HTERT RPE-1 (cell line): ENCODE results near the gene AMMECR1.

Experiments used
- in situ Hi-C: fragments of 300-500 bp; cut with MboI; formaldehyde crosslinking; loops from 4 replicates; pipeline ENCODE4 v1.14.3; 2020; ENCODE audit warnings: low sequenced_read_pairs

The AMMECR1 gene

GRCh38 chrX:110311437-110312230 is 6.3 kb downstream of the AMMECR1 start:
- in situ Hi-C loops, result no loop called here

- in situ Hi-C loops, result no loop called here
Observed at GRCh38 chrX:110310896-110311295, 7.0 kb downstream of the AMMECR1 start.

DNA sequence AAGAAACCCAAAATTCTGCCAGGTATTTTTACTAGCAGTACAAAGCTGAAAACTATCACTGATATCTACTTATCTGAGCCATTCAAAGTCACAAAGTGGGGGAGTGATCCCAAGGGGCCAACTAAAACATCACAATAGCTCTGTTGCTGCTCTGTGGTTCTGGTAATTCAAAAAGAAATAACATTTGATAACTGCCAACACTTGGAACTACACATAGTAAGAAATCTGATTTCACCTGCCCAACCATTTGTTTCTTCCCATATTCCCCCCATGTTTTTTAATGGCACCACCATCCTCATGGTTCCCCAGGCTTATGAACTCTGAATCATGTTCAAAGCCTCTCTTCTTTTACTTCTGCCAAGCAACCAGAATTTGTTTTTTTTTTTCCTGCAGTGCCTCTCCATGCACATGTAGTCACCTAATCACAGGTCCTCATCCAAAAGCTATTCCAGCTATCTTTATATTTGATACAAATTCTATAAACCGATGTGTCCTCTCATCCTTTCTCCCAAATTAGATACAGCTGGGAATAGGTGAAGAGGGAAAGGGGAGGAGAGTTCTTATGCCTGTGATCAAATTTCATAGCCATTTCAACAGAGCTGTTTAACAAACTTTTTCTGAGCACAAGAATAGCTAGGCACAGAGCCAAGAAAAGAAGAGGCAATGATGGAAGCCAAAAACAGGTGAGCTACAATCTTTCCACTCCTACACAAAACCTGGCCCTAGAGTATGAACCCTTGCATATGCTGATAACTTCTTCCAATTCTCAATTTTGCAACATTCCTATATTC is 7.7 kb downstream of the AMMECR1 start:
- in situ Hi-C loops, result no loop called here

GRCh38 chrX:110308220-110308619 is 9.7 kb downstream of the AMMECR1 start:
- in situ Hi-C loops, result no loop called here

GRCh38 chrX:110304884-110305283 is 13.0 kb downstream of the AMMECR1 start:
- in situ Hi-C loops, result no loop called here

DNA sequence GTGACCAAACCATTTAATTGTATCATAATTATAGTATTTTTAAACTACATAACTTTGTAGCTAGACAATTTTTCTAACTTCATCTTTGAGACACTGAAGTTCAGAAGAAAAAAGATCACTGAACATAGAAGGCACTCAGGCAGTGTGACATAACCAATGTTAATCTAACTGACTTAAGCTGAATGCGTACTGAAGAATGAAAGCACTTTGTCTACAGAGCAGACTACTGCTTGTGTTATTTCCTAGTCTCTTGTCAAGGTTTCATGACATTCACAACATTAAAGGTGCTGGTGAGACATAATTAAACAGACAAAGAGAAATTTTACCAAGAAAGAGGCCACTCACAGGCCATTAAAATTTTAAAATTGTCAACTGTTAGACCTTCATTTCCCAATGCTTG is 13.5 kb downstream of the AMMECR1 start:
- in situ Hi-C loops, result no loop called here

GRCh38 chrX:110302975-110303374 is 14.9 kb downstream of the AMMECR1 start:
- in situ Hi-C loops, result no loop called here

DNA sequence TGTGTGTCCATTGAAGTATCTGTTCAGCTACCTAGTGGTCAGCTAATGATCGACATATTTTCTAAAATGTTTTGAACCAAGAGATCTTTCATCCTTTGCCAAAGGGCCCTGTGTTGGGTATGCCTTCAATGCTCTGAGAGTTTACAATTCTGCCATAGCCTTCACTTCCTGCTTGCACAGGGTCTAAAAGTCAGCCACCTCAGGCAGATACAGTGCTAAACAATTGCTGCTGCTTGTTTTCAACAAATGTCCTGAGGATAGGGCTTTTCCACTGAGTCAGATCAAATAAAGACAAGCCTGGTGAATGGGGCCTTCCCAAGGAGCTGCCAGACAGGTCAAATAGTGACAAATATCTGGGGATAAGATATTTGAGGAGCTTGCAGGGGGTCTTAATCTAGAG is 16.7 kb downstream of the AMMECR1 start:
- in situ Hi-C loops, result no loop called here

GRCh38 chrX:110294087-110294486 is 23.8 kb downstream of the AMMECR1 start:
- in situ Hi-C loops, result no loop called here

DNA sequence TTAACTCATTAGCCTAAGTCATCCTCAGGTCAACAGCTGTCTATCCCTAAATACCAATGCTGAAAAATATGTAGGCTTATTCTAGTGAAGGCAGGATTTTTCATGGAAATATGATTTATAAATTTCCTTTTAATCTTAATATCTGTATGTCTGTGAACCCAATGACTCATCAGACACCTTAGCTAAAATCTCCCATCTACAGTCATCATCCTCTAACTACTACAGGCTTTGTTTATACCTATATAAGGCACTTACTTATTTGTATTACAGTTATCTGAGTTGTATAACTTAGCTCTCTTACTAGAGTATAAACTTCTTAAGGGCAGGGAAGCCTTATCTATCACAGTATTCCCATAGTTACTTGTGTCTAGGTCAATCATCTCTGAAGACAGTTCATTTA is 24.2 kb downstream of the AMMECR1 start:
- in situ Hi-C loops, result no loop called here

GRCh38 chrX:110287605-110288004 is 30.3 kb downstream of the AMMECR1 start:
- in situ Hi-C loops, result no loop called here

GRCh38 chrX:110286106-110286505 is 31.8 kb downstream of the AMMECR1 start:
- in situ Hi-C loops, result no loop called here

- in situ Hi-C loops, result no loop called here
Observed at GRCh38 chrX:110284159-110284558, 33.7 kb downstream of the AMMECR1 start.

DNA sequence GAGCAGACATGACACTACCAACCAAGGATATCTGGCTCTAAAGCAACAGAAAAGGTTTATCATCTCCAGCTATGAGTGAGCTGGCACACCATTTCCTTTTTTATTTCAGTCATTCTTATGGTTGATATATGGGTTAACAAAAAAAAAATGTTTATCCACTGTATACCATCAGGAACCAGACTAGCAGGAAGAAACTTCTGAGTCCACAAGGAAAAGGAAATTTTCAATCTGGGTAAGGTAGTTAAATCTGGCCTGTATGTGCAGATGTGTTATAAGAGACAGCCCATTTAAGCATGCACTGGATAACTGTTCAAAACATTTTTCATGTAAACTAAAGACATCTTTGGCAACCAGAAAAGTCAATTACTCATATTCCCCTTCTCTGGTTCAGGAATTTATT is 35.0 kb downstream of the AMMECR1 start:
- in situ Hi-C loops, result no loop called here

GRCh38 chrX:110281377-110281776 is 36.5 kb downstream of the AMMECR1 start:
- in situ Hi-C loops, result no loop called here

DNA sequence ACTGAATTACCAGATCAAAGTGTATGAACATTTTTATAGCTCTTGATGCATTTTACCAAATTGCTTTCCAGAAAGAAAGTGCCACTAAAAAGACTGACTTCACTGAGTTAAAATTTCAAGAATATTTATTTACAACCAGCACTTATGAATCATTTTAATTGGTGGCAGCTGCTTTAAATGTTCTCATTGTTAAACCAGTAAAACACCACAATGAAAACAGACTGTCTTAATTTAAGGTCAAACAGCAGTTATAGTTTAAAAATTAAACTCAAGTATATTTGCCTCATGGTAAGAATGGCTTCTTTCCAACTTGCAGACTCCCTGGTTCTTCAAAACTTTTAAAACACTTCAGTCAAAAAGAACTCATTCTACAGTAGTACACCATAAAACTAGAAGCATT is 36.9 kb downstream of the AMMECR1 start:
- in situ Hi-C loops, result no loop called here

DNA sequence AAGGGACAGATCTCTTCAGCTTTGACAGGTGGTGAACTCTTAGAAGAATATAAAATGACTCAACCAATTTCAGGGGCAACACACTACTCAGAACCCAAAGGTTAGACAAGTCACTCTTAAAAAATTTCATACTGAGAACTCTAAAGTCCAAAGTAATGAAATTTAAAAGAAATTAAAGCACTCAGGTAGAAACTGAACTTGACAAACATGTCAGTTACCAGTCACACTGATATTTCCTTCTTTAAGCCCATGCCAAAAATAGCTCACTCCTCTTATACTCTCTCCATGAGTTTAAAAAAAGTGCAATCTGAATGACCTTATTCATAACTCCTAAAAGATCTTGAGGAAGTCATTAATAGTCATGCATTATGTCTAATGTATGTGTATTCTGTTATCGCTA is 40.3 kb downstream of the AMMECR1 start:
- in situ Hi-C loops, result no loop called here

DNA sequence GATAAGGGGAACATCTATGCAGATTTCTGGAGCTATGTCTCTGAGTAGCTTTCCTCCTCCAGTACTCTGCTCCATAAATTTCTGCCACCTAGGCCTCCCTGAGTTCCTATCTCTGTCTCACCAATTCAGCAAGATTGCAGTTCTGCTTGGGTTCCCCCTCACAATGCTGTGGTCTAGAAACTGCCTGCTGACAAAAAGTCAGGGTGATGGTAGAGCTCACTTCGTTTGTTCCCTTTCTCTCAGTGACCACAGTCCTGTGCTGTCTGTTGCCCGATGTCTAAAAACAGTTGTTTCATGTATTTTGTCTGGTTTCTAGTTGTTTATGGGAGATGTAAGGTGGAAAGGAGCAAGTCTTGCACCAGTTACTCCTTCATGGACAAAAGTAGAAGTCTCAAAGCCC is 41.1 kb downstream of the AMMECR1 start:
- in situ Hi-C loops, result no loop called here

DNA sequence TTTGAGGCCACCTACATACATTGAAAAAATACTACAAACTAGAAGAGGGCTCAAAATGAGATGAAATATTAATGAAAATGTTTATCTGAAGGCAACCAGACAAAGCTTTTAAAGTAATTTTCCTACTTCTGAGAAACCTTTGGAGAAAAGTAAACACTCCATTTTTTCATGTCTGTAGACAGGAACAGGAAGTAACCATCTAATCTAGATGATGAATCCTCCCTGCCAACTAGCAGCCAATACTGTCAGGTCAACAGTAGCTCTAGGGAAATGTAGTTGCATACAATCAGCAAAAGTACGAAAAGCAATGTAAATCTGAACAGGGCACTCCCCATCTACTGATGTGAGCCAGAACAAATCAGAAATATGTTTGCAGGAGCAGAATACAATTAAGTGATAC is 49.0 kb downstream of the AMMECR1 start:
- in situ Hi-C loops, result no loop called here

DNA sequence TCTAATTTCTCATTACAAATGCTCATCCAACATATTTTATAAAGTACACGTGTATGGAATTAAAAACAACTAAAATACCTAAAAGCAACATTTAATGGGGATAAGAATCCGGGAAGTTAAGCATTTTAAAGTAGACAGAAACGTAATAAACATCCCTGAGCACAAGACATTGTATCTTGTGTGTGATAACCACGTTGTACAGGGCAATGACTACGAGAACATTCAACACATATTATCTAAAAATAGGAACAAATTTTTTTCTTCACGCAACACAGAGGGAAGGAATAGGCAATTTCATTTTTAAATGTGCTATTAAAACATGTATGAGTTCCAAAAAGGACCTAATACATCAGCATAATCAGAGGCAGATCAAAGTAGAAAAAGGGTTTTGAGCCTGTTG is 49.5 kb downstream of the AMMECR1 start:
- in situ Hi-C loops, result no loop called here

DNA sequence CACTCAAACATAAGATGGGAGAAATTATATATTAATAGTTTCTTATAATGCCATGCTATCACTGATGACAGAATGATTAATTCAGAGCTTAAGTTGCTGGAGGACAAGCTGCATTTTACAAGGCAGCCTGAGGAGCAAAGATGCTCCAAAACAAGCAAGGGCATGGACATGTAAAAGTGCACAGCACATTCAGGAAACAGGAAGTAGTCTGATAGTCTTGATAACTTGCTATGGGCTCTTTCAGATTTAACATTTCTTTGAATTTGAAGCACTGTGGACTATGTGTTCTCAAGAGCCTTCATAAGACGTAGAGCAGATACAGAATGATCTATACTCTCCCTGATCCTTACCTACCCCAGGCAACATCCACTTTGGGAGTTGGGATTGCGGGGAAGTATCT is 50.0 kb downstream of the AMMECR1 start:
- in situ Hi-C loops, result no loop called here

DNA sequence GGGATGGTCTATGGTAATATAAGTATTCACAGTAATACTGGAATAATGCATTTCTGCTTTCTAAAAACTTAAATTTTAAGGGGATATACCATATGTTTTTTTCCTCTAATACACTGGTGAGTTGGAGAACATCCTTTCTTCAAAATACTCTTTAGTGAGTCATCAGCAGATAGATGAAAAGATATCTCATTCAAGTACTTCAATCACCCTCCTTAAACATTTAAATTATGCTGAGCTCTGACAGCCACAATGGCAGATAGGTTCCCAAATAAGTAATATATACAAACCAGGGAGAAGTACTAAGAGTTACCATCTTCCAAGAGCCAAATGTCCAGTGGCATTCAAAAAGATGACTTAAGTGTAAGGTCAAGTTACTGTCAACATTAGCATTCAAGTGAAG is 52.2 kb downstream of the AMMECR1 start:
- in situ Hi-C loops, result no loop called here
